GM18870 (cell line): ENCODE measurements around the gene THBS2.
"Not testable (repeated sequence)": the region's sequence is repeated elsewhere in the genome, so short reads cannot be mapped to it uniquely, and the experiment has no call there.

ENCODE experiments used
- ATAC-seq: cut with Tn5 transposase; IDR thresholded peaks from one replicate; pipeline ENCODE4 v1.9.1; 2021; ENCODE audit warnings: moderate library complexity; ENCODE audit not compliant: unreplicated experiment

Gene THBS2

GRCh38 chr6:169232507-169232931 lies 21.1 kb downstream of the THBS2 start:
- no peak for ATAC-seq

- no peak for ATAC-seq
These were observed 21.7 kb downstream of the THBS2 start for GRCh38 chr6:169231790-169232506.

GRCh38 chr6:169230946-169231789 lies 22.5 kb downstream of the THBS2 start:
- no peak for ATAC-seq

GRCh38 chr6:169230322-169230665 lies 23.4 kb downstream of the THBS2 start:
- no peak for ATAC-seq

GRCh38 chr6:169229615-169230321 lies 23.9 kb downstream of the THBS2 start:
- no peak for ATAC-seq

GRCh38 chr6:169227116-169227515 lies 26.5 kb downstream of the THBS2 start:
- no peak for ATAC-seq

- no peak for ATAC-seq
These were observed 27.8 kb downstream of the THBS2 start for GRCh38 chr6:169225887-169226286.

- ATAC-seq = no peak
These were observed 28.5 kb downstream of the THBS2 start for GRCh38 chr6:169225131-169225576.

- ATAC-seq = no peak
These were observed 28.9 kb downstream of the THBS2 start for GRCh38 chr6:169224716-169225115.

GRCh38 chr6:169224185-169224695 lies 29.4 kb downstream of the THBS2 start:
- ATAC-seq = no peak

- no peak for ATAC-seq
These were observed 30.6 kb downstream of the THBS2 start for GRCh38 chr6:169223006-169223405.

GRCh38 chr6:169222126-169222525 lies 31.5 kb downstream of the THBS2 start:
- no peak for ATAC-seq

GRCh38 chr6:169221264-169221663 lies 32.4 kb downstream of the THBS2 start:
- ATAC-seq = no peak

GRCh38 chr6:169220068-169220964 lies 33.3 kb downstream of the THBS2 start:
- ATAC-seq = no peak

GRCh38 chr6:169217972-169218371 lies 35.7 kb downstream of the THBS2 start:
- ATAC-seq = no peak

GRCh38 chr6:169216830-169217229 lies 36.8 kb downstream of the THBS2 start:
- ATAC-seq = no peak

- no peak for ATAC-seq
These were observed 38.4 kb downstream of the THBS2 start for GRCh38 chr6:169215201-169215681.

- not testable (repeated sequence) for ATAC-seq
These were observed 38.9 kb downstream of the THBS2 start for GRCh38 chr6:169214789-169215188.

- no peak for ATAC-seq
These were observed 39.7 kb downstream of the THBS2 start for GRCh38 chr6:169213814-169214520.
